ENCODE measurements around the gene PLEKHM2. TPM values are rescaled to one million over a fixed set of nuclear protein-coding genes. Genes with fewer than 3 reads are reported as not detected.

Gene PLEKHM2
- total and polyA plus RNA-seq, 2 of the 8 experiments (the other 6 are each of a cell fraction or from before 2014, with no cell fraction given), result 38.3 to 47.6 TPM

- TF ChIP-seq CHD7 (IDR thresholded peaks at IDR 0.05; ENCODE audit: insufficient replicate concordance, low read length) (no peak), CHD1 (IDR thresholded peaks at IDR 0.05; ENCODE audit: low read depth, low read length) (no peak), USF2 (IDR thresholded peaks at IDR 0.05; ENCODE audit: low read length) (no peak), NRF1 (IDR thresholded peaks at IDR 0.05; ENCODE audit: low read depth, low read length) (no peak), HDAC6 (IDR thresholded peaks at IDR 0.05; ENCODE audit: low read depth, low read length) (no peak), SIX5 (IDR thresholded peaks at IDR 0.05; ENCODE audit: low read depth, low read length) (no peak), SRF (IDR thresholded peaks at IDR 0.05; ENCODE audit: low read depth, low read length) (no peak), EGR1 (IDR thresholded peaks at IDR 0.05; ENCODE audit: borderline replicate concordance, low read depth, low read length) (no peak), CBX5 (IDR thresholded peaks at IDR 0.05; ENCODE audit: low read depth, low read length) (no peak)
Measured at GRCh38 chr1:15681349-15682292, 2.5 kb upstream of the PLEKHM2 start (continued).

Measured in H1 (cell line).